GM21825 (cell line): ENCODE results near the gene RTRAF.

Source experiments
- ATAC-seq: cut with Tn5 transposase; IDR thresholded peaks from one replicate; pipeline ENCODE4 v1.9.1; 2021; ENCODE audit warnings: mild to moderate bottlenecking, moderate library complexity; ENCODE audit not compliant: unreplicated experiment

RTRAF gene

GRCh38 chr14:51989293-51990234, at the start of gene RTRAF:
TSS of gene RTRAF (plus strand) at chr14:51989546. CDS start at chr14:51989640, 94 bp downstream.
- peak; percentile 90 for ATAC-seq

GRCh38 chr14:51939755-51940301, 49.5 kb upstream of the RTRAF start:
- ATAC-seq = no peak

GRCh38 chr14:51942971-51943370, 46.4 kb upstream of the RTRAF start:
- no peak for ATAC-seq

GRCh38 chr14:51950007-51950406, 39.3 kb upstream of the RTRAF start:
- ATAC-seq = no peak

GRCh38 chr14:51951656-51952055, 37.7 kb upstream of the RTRAF start:
- no peak for ATAC-seq

- ATAC-seq = no peak
Measured at GRCh38 chr14:51954031-51954430, 35.3 kb upstream of the RTRAF start.

- ATAC-seq = no peak
Measured at GRCh38 chr14:51954657-51955056, 34.7 kb upstream of the RTRAF start.

- ATAC-seq = no peak
Measured at GRCh38 chr14:51957950-51958349, 31.4 kb upstream of the RTRAF start.

- no peak for ATAC-seq
Measured at GRCh38 chr14:51959928-51960327, 29.4 kb upstream of the RTRAF start.

- ATAC-seq = no peak
Measured at GRCh38 chr14:51960866-51961265, 28.5 kb upstream of the RTRAF start.

- no peak for ATAC-seq
Measured at GRCh38 chr14:51962711-51963110, 26.6 kb upstream of the RTRAF start.

- no peak for ATAC-seq
Measured at GRCh38 chr14:51963286-51963685, 26.1 kb upstream of the RTRAF start.

- ATAC-seq = no peak
Measured at GRCh38 chr14:51967521-51967920, 21.8 kb upstream of the RTRAF start.

- ATAC-seq = no peak
Measured at GRCh38 chr14:51969852-51970540, 19.4 kb upstream of the RTRAF start.

- ATAC-seq = no peak
Measured at GRCh38 chr14:51972566-51972965, 16.8 kb upstream of the RTRAF start.

- no peak for ATAC-seq
Measured at GRCh38 chr14:51977075-51977474, 12.3 kb upstream of the RTRAF start.

GRCh38 chr14:51978681-51979085, 10.7 kb upstream of the RTRAF start:
- ATAC-seq = no peak

- no peak for ATAC-seq
Measured at GRCh38 chr14:51979088-51979709, 10.1 kb upstream of the RTRAF start.

GRCh38 chr14:51981218-51981854, 8.0 kb upstream of the RTRAF start:
- ATAC-seq = no peak

GRCh38 chr14:51988221-51988620, 1.1 kb upstream of the RTRAF start:
- no peak for ATAC-seq

GRCh38 chr14:51990488-51990887, 1.1 kb downstream of the RTRAF start:
- ATAC-seq = no peak
